H1 (cell line): Measurements from ENCODE around the gene TMEM200B. TPM values are rescaled to one million over a fixed set of nuclear protein-coding genes. Genes with fewer than 3 reads are reported as not detected.

Experiments used
- CTCF ChIA-PET: fragments of 300-600 bp; sonication (Branson Sonifier 250); formaldehyde crosslinking; loops from one replicate; lab custom pipeline; 2021; ENCODE audit not compliant: partially characterized antibody; lab: Charles Lee
- POLR2A ChIA-PET: fragments of 300-600 bp; sonication (Branson Sonifier 250); formaldehyde crosslinking; loops from one replicate; lab custom pipeline; 2021; ENCODE audit warnings: inconsistent platforms; ENCODE audit not compliant: partially characterized antibody; lab: Charles Lee
- DNase-seq, 2 experiments: peaks; one replicate each; pipeline versions ENCODE4 v3.0.0 to v3.0.0-alpha.2; 2010 to 2022; ENCODE audit warnings: low spot score in 2 of 2, low read depth in 1 of 2, mixed read lengths in 1 of 2
- FAIRE-seq: peaks from 2 replicates; lab custom pipeline; 2011; peaks lifted over from hg19 to GRCh38; lab: Jason Lieb, UNC
- H2AFZ ChIP-seq: 2 replicates; pipeline ENCODE4 v1.8.1; 2012; ENCODE audit warnings: low read length, inconsistent platforms
- H2AK5ac ChIP-seq: 2 replicates; pipeline ENCODE4 v1.6.1; 2013; ENCODE audit warnings: low read depth, low read length
- H2BK120ac ChIP-seq: replicated peaks from 2 replicates; pipeline ENCODE3; 2013; ENCODE audit warnings: low read depth, low read length, inconsistent platforms
- H2BK12ac ChIP-seq: 2 replicates; pipeline ENCODE4 v1.6.1; 2013; ENCODE audit warnings: low read depth, low read length
- H2BK15ac ChIP-seq: 2 replicates; pipeline ENCODE4 v1.6.1; 2013; ENCODE audit warnings: low read length
- H2BK20ac ChIP-seq: 2 replicates; pipeline ENCODE4 v1.6.1; 2013; ENCODE audit warnings: low read length
- H2BK5ac ChIP-seq: 2 replicates; pipeline ENCODE4 v1.6.1; 2013; ENCODE audit warnings: low read depth, low read length
- H3K14ac ChIP-seq: 2 replicates; pipeline ENCODE4 v1.6.1; 2013; ENCODE audit warnings: inconsistent platforms; ENCODE audit not compliant: insufficient read length
- H3K18ac ChIP-seq: 2 replicates; pipeline ENCODE4 v1.6.1; 2013; ENCODE audit warnings: low read length; ENCODE audit errors: extremely low read depth
- H3K23ac ChIP-seq: 2 replicates; pipeline ENCODE4 v1.6.1; 2013; ENCODE audit warnings: inconsistent platforms; ENCODE audit not compliant: insufficient read length
- H3K23me2 ChIP-seq: 2 replicates; pipeline ENCODE4 v1.6.1; 2013; ENCODE audit warnings: low read depth, low read length
- H3K27ac ChIP-seq: 2 replicates; pipeline ENCODE4 v1.6.1; 2011; ENCODE audit warnings: low read depth, low read length, inconsistent platforms
- H3K27me3 ChIP-seq, 4 experiments: replicated peaks in 1 of 4; 1 replicate in 1 of 4; 2 replicates in 3 of 4; pipeline versions ENCODE4 v1.6.1 to v1.8.1; 2011 to 2013; ENCODE audit warnings: low read length in 3 of 4, mild to moderate bottlenecking in 3 of 4, inconsistent platforms in 2 of 4, mixed read lengths in 2 of 4, moderate library complexity in 1 of 4; ENCODE audit not compliant: control insufficient read depth in 3 of 4, insufficient read depth in 3 of 4; ENCODE audit errors: extremely low read depth in 1 of 4
- H3K36me3 ChIP-seq, 4 experiments: 2 replicates each; pipeline versions ENCODE4 v1.6.1 to v1.8.1; 2011 to 2013; ENCODE audit warnings: mild to moderate bottlenecking in 4 of 4, low read length in 3 of 4, moderate library complexity in 2 of 4, control low read depth in 1 of 4, inconsistent platforms in 1 of 4; ENCODE audit not compliant: insufficient read depth in 4 of 4, control insufficient read depth in 2 of 4
- H3K4ac ChIP-seq: replicated peaks from 2 replicates; pipeline ENCODE3; 2013; ENCODE audit warnings: low read length, low read depth, mixed read lengths, inconsistent platforms; ENCODE audit not compliant: insufficient read length
- H3K4me1 ChIP-seq, 4 experiments: replicated peaks in 1 of 4; 1 replicate in 1 of 4; 2 replicates in 3 of 4; pipeline versions ENCODE4 v1.6.1 to v1.8.1; 2011 to 2013; ENCODE audit warnings: low read length in 3 of 4, inconsistent platforms in 2 of 4, mixed read lengths in 1 of 4; ENCODE audit not compliant: insufficient read depth in 4 of 4, control insufficient read depth in 3 of 4
- H3K4me2 ChIP-seq, 2 experiments: 2 replicates each; pipeline versions ENCODE4 v1.6.1 to v1.8.1; 2011 to 2013; ENCODE audit warnings: low read depth in 2 of 2, low read length in 2 of 2, control low read depth in 1 of 2, inconsistent platforms in 1 of 2, mild to moderate bottlenecking in 1 of 2; ENCODE audit not compliant: insufficient read depth in 1 of 2
- H3K4me3 ChIP-seq, 4 experiments: fragments of 200-600, 300-600 bp in 1 of 4; sonication (generic), shearing (Covaris generic), sonication (Bioruptor Twin) in 1 of 4; 2 replicates each; pipeline versions ENCODE4 v1.5.1 to v1.8.1; 2011 to 2016; ENCODE audit warnings: low read length in 4 of 4, low read depth in 3 of 4, control low read depth in 2 of 4, inconsistent platforms in 2 of 4, mild to moderate bottlenecking in 2 of 4, mixed read lengths in 1 of 4, moderate library complexity in 1 of 4; ENCODE audit not compliant: insufficient read depth in 2 of 4; ENCODE audit errors: extremely low read depth in 1 of 4
- H3K56ac ChIP-seq: replicated peaks from 2 replicates; pipeline ENCODE3; 2013; ENCODE audit warnings: low read depth, mild to moderate bottlenecking, mixed read lengths, low read length, inconsistent platforms; ENCODE audit not compliant: insufficient read length
- H3K79me1 ChIP-seq: 2 replicates; pipeline ENCODE4 v1.6.1; 2013; ENCODE audit warnings: low read depth, low read length, control low read depth
- H3K79me2 ChIP-seq, 2 experiments: 2 replicates each; pipeline versions ENCODE4 v1.6.1 to v1.8.1; 2012 to 2013; ENCODE audit warnings: low read length in 2 of 2, mild to moderate bottlenecking in 2 of 2, inconsistent platforms in 1 of 2; ENCODE audit not compliant: insufficient read depth in 2 of 2, control insufficient read depth in 1 of 2
- H3K9ac ChIP-seq, 4 experiments: replicated peaks in 1 of 4; 1 replicate in 1 of 4; 2 replicates in 3 of 4; pipeline versions ENCODE4 v1.6.1 to v1.8.1; 2011 to 2013; ENCODE audit warnings: low read depth in 3 of 4, low read length in 3 of 4, control low read depth in 2 of 4, mild to moderate bottlenecking in 2 of 4, moderate library complexity in 2 of 4, inconsistent platforms in 1 of 4; ENCODE audit errors: extremely low read depth in 1 of 4
- H3K9me3 ChIP-seq, 2 experiments: 2 replicates each; pipeline versions ENCODE4 v1.6.1 to v1.8.1; 2012 to 2013; ENCODE audit warnings: mild to moderate bottlenecking in 2 of 2, moderate library complexity in 2 of 2, control low read depth in 1 of 2, inconsistent platforms in 1 of 2, low read depth in 1 of 2, low read length in 1 of 2, mixed read lengths in 1 of 2; ENCODE audit not compliant: insufficient read depth in 2 of 2
- H4K20me1 ChIP-seq, 2 experiments: replicated peaks in 1 of 2; 2 replicates each; pipeline versions ENCODE3 to v1.8.1; 2011 to 2013; ENCODE audit warnings: inconsistent platforms in 2 of 2, low read length in 2 of 2, mild to moderate bottlenecking in 1 of 2; ENCODE audit not compliant: insufficient read depth in 2 of 2, control insufficient read depth in 1 of 2
- H4K5ac ChIP-seq: 2 replicates; pipeline ENCODE4 v1.6.1; 2013; ENCODE audit warnings: low read length, low read depth, mixed read lengths, inconsistent platforms; ENCODE audit not compliant: insufficient read length
- H4K8ac ChIP-seq: 2 replicates; pipeline ENCODE4 v1.8.0; 2013; ENCODE audit warnings: mild to moderate bottlenecking, moderate library complexity, low read length, inconsistent platforms; ENCODE audit not compliant: insufficient read depth; ENCODE audit errors: extremely low read depth
- H4K91ac ChIP-seq: replicated peaks from 2 replicates; pipeline ENCODE3; 2013; ENCODE audit warnings: low read length, mixed read lengths, inconsistent platforms; ENCODE audit not compliant: insufficient read length
- BACH1 ChIP-seq: IDR thresholded peaks from 2 replicates; pipeline ENCODE4 v1.6.1; 2012; ENCODE audit warnings: low read length, improper control_type of control experiment
- CBX8 ChIP-seq: fragments of 300-800, 300-1000 bp; sonication (generic); IDR thresholded peaks from 2 replicates; pipeline ENCODE4 v1.7.1; 2016; ENCODE audit warnings: low read depth, low read length, borderline replicate concordance
- CREB1 ChIP-seq: IDR thresholded peaks from 2 replicates; pipeline ENCODE4 v1.6.1; 2012; ENCODE audit warnings: inconsistent platforms
- EZH2 ChIP-seq: fragments of 200-600 bp; sonication (generic); IDR thresholded peaks from 2 replicates; pipeline ENCODE4 v1.7.1; 2012; ENCODE audit warnings: low read depth, mild to moderate bottlenecking, moderate library complexity, low read length, inconsistent platforms; ENCODE audit not compliant: severe bottlenecking
- HDAC2 ChIP-seq, 2 experiments: fragments of 300-600 bp in 1 of 2; sonication (generic) in 1 of 2; IDR thresholded peaks; 2 replicates each; pipeline ENCODE4 v1.6.1; 2011 to 2012; ENCODE audit warnings: low read depth in 2 of 2, low read length in 2 of 2, mild to moderate bottlenecking in 2 of 2, moderate library complexity in 2 of 2, borderline replicate concordance in 1 of 2, inconsistent platforms in 1 of 2
- KDM4A ChIP-seq: IDR thresholded peaks from one replicate; pipeline ENCODE4 v1.7.1; 2012; ENCODE audit warnings: low read depth, mild to moderate bottlenecking, moderate library complexity, low read length, inconsistent platforms; ENCODE audit not compliant: severe bottlenecking
- PHF8 ChIP-seq: fragments of 200-600 bp; sonication (generic); conservative IDR thresholded peaks from 2 replicates; pipeline ENCODE4 v1.7.1; 2012; ENCODE audit warnings: low read depth, mild to moderate bottlenecking, inconsistent platforms, low read length, moderate library complexity
- POLR2AphosphoS5 ChIP-seq: IDR thresholded peaks from 2 replicates; pipeline ENCODE4 v1.6.1; 2011; ENCODE audit warnings: low read depth, low read length
- RNF2 ChIP-seq: fragments of 200-900, 300-1000 bp; sonication (generic); IDR thresholded peaks from 2 replicates; pipeline ENCODE4 v1.7.1; 2016; ENCODE audit warnings: borderline replicate concordance, low read depth, mild to moderate bottlenecking, antibody characterized with exemption, low read length; ENCODE audit not compliant: poor library complexity, severe bottlenecking; ENCODE audit errors: missing control alignments
- SIRT6 ChIP-seq: IDR thresholded peaks from one replicate; pipeline ENCODE4 v1.7.1; 2012; ENCODE audit warnings: low read length, inconsistent platforms
- SP1 ChIP-seq: IDR thresholded peaks from 2 replicates; pipeline ENCODE4 v1.6.1; 2011; ENCODE audit warnings: low read depth, low read length
- SUZ12 ChIP-seq: fragments of 200-600 bp; sonication (generic); IDR thresholded peaks from 2 replicates; pipeline ENCODE4 v1.6.1; 2012; ENCODE audit warnings: mild to moderate bottlenecking, inconsistent platforms, low read length, moderate library complexity, mixed read lengths
- TCF12 ChIP-seq: IDR thresholded peaks from 2 replicates; pipeline ENCODE4 v1.6.1; 2011; ENCODE audit warnings: low read depth, mild to moderate bottlenecking, low read length
- ZNF274 ChIP-seq: IDR thresholded peaks from 2 replicates; pipeline ENCODE4 v1.7.0; 2012; ENCODE audit warnings: low read length, borderline replicate concordance; ENCODE audit errors: extremely low read depth
- WGBS, 2 experiments: shearing (Covaris generic) in 1 of 2; methylation state at CpG; one replicate each; pipeline versions ENCODE4 v1.1.6 to v1.1.7; 2013 to 2015; ENCODE audit warnings: low lambda C conversion rate in 2 of 2, mixed read lengths in 2 of 2, inconsistent platforms in 1 of 2, low coverage in 1 of 2, missing lambda C conversion rate in 1 of 2; ENCODE audit not compliant: insufficient replicate concordance in 2 of 2, insufficient coverage in 1 of 2, insufficient read length in 1 of 2; ENCODE audit errors: extremely low coverage in 1 of 2, missing lambda C conversion rate in 1 of 2; 5-methylcytosine and 5-hydroxymethylcytosine counted together
- polyA plus RNA-seq, 7 experiments: library from polyadenylated mRNA; depleted of rRNA in 3 of 7; stranded (reverse) in 5 of 7; unstranded in 2 of 7; fragments of >200 nt in 5 of 7; fragments of 200-250 nt in 2 of 7; gene quantifications; 1 replicate in 5 of 7; 2 replicates in 1 of 7; 4 replicates in 1 of 7; pipeline versions ENCODE4 v1.2.1 to v1.2.3, GENCODE V29; 2011 to 2013; ENCODE audit warnings: missing spikeins in 2 of 7, mixed read lengths in 2 of 7
- total RNA-seq: library from RNA; stranded (reverse); fragmentation: NEBNext Ultra II Directional; extraction: Animal tissue kit (Norgen Biotek cat#: 25700); gene quantifications from 2 replicates; pipeline ENCODE4 v1.2.1, GENCODE V29; 2021

Gene TMEM200B
- total and polyA plus RNA-seq, 2 of the 8 experiments (the other 6 are each of a cell fraction or from before 2014, with no cell fraction given), result 4.9 to 11.0 TPM

DNA sequence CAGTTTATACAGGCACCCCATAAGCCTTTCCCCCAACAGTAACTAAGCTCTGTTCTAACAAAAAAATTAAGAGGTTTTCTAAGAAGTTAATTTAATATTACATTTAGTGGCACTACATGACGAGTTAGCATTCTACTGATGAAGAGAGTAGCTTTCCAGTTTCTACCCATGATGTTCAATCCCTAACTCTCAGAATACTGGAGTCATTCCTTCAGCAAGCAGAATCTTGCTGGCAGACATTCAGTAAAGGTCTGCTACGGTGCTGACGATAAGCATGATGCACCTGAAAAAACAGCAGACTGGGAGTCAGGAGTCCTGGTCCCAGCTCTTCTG, 33.5 kb upstream of the TMEM200B start:
- Histone ChIP-seq H3K14ac (no peak overlapping the region), H4K20me1 (no peaks in the 10 kb centered on the region)
- no peak for DNase-seq
- TF ChIP-seq CREB1 (no peak), EZH2 (no peak), HDAC2 (IDR thresholded peaks at IDR 0.05; ENCODE audit: borderline replicate concordance in 1 of 2, low read depth in 2 of 2, low read length in 2 of 2) (no peak), PHF8 (no peak), SP1 (no peak), SIRT6 (no peak), ZNF274 (no peak), SUZ12 (no peak), CBX8 (no peak), POLR2AphosphoS5 (no peak), TCF12 (no peak), RNF2 (no peak), BACH1 (no peak), KDM4A (no peak)

More for the DNA sequence above, 33.5 kb upstream of the TMEM200B start:
- H4K8ac ChIP-seq, result no peak overlapping the region
- no peak overlapping the region for H2BK15ac ChIP-seq
- H3K79me2 ChIP-seq, result peaks cover 0 to 38% of the 10 kb centered on the region in 2 experiments; a peak in 3 of 4 replicates
- ChIA-PET POLR2A (interaction anchor here (1.0 to 2.8 kb wide), 7 partner anchors 9 to 37 kb away, joined by 3 to 16 read pairs (median 4); partner anchors contain the start of gene SRSF4), CTCF (interaction anchor here (1.3 to 3.1 kb wide), 5 partner anchors 10 to 45 kb away, joined by 3 to 7 read pairs (median 5); no protein-coding TSS in a partner anchor)
- H2AK5ac ChIP-seq, result no peak overlapping the region
- H4K91ac ChIP-seq, result no peak overlapping the region
- no peaks in the 10 kb centered on the region for H3K27me3 ChIP-seq
- H3K9ac ChIP-seq, result no peak overlapping the region
- no peak overlapping the region for H2BK20ac ChIP-seq
- H2BK120ac ChIP-seq, result no peak overlapping the region
- no peak overlapping the region for H4K5ac ChIP-seq
- no peaks in the 10 kb centered on the region; a peak in 3 of 7 replicates for H3K4me1 ChIP-seq
- peaks cover 16 to 89% (median 52%) of the 10 kb centered on the region in 4 experiments for H3K36me3 ChIP-seq
- no peak overlapping the region for H2BK12ac ChIP-seq
- H3K18ac ChIP-seq, result no peak overlapping the region
- H3K4me3 ChIP-seq, result no peak overlapping the region
- no peak overlapping the region for H3K4me2 ChIP-seq
- H2AFZ ChIP-seq, result no peak overlapping the region
- H3K79me1 ChIP-seq, result no peaks in the 10 kb centered on the region
- H3K56ac ChIP-seq, result no peak overlapping the region
- H3K23me2 ChIP-seq, result no peaks in the 10 kb centered on the region
- H3K23ac ChIP-seq, result no peak overlapping the region
- no peak for FAIRE-seq
- 96% methylated on average over 3 of the region's 3 CpGs; no CpG with 5 or more reads in 1 of the 2 experiments for WGBS, 2 experiments
- no peaks in the 10 kb centered on the region for H3K9me3 ChIP-seq
- H3K27ac ChIP-seq, result no peak overlapping the region
- no peak overlapping the region for H3K4ac ChIP-seq
- no peak overlapping the region for H2BK5ac ChIP-seq
